Stimulated activated memory B cell treated with anti-CD40 and anti-IgM and Interleukin-4, amounts not matched to agents 10 μg/mL and 1 μg/mL and 100 μg/mL, for 72 hours (primary cell): ENCODE measurements around the gene DPH1.

ENCODE experiments used
- ATAC-seq: fragments of 150-1000 bp; cut with Tn5 transposase; 2 replicates; pipeline ENCODE4 v1.10.0; 2021
- H3K27ac Mint-ChIP-seq: one replicate; pipeline ENCODE4 v1.8.0; 2022; ENCODE audit warnings: mild to moderate bottlenecking, mixed read lengths
- H3K27me3 Mint-ChIP-seq: one replicate; pipeline ENCODE4 v1.8.0; 2022; ENCODE audit warnings: mixed read lengths
- H3K36me3 Mint-ChIP-seq: one replicate; pipeline ENCODE4 v1.8.0; 2022; ENCODE audit warnings: mixed read lengths
- H3K4me1 Mint-ChIP-seq: one replicate; pipeline ENCODE4 v1.8.0; 2022; ENCODE audit warnings: mixed read lengths
- H3K4me3 Mint-ChIP-seq: one replicate; pipeline ENCODE4 v1.8.0; 2022; ENCODE audit warnings: mild to moderate bottlenecking, moderate library complexity, mixed read lengths
- H3K9me3 Mint-ChIP-seq: one replicate; pipeline ENCODE4 v1.8.0; 2022; ENCODE audit warnings: mixed read lengths

Gene DPH1

DNA sequence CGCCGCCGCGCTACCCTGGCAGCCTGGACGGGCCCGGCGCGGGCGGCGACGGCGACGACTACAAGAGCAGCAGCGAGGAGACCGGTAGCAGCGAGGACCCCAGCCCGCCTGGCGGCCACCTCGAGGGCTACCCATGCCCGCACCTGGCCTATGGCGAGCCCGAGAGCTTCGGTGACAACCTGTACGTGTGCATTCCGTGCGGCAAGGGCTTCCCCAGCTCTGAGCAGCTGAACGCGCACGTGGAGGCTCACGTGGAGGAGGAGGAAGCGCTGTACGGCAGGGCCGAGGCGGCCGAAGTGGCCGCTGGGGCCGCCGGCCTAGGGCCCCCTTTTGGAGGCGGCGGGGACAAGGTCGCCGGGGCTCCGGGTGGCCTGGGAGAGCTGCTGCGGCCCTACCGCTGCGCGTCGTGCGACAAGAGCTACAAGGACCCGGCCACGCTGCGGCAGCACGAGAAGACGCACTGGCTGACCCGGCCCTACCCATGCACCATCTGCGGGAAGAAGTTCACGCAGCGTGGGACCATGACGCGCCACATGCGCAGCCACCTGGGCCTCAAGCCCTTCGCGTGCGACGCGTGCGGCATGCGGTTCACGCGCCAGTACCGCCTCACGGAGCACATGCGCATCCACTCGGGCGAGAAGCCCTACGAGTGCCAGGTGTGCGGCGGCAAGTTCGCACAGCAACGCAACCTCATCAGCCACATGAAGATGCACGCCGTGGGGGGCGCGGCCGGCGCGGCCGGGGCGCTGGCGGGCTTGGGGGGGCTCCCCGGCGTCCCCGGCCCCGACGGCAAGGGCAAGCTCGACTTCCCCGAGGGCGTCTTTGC lies 28.0 kb downstream of the DPH1 start:
- H3K27me3 Mint-ChIP-seq = peaks cover 11% of the 10 kb centered on the region
- peaks cover 28% of the 10 kb centered on the region for H3K36me3 Mint-ChIP-seq
- H3K4me1 Mint-ChIP-seq = peaks cover 39% of the 10 kb centered on the region
- ATAC-seq = no peak
- H3K27ac Mint-ChIP-seq = peak overlapping the region; percentile 58
- no peaks in the 10 kb centered on the region for H3K9me3 Mint-ChIP-seq
- H3K4me3 Mint-ChIP-seq = peak overlapping the region; percentile 26

DNA sequence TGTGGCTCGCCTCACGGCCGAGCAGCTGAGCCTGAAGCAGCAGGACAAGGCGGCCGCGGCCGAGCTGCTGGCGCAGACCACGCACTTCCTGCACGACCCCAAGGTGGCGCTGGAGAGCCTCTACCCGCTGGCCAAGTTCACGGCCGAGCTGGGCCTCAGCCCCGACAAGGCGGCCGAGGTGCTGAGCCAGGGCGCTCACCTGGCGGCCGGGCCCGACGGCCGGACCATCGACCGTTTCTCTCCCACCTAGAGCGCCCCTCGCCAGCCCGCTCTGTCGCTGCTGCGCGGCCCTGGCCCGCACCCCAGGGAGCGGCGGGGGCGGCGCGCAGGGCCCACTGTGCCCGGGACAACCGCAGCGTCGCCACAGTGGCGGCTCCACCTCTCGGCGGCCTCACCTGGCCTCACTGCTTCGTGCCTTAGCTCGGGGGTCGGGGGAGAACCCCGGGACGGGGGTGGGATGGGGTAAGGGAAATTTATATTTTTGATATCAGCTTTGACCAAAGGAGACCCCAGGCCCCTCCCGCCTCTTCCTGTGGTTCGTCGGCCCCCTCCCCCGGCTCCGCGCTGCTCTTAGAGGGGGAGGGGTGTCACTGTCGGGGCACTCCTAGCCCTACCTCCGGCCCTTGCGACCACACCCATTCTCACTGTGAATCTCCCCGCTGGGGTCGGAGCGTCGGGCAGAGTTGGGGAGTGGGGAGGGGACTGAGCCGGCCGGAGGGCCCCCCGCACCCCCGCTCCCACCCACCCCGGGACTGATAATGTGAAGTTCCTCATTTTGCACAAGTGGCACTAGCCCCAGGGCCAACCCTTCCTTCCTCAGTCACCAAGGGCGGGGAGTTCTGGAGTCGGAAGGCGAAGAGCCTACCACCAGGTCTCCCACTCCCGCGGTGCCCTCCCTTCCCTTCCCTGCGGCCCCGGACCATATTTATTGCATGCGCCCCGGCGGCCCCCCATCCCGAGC lies 28.9 kb downstream of the DPH1 start:
- Mint-ChIP-seq H3K4me1 (peaks cover 38% of the 10 kb centered on the region), H3K27me3 (peaks cover 11% of the 10 kb centered on the region), H3K4me3 (peak overlapping the region; percentile 60), H3K36me3 (peaks cover 35% of the 10 kb centered on the region), H3K9me3 (no peaks in the 10 kb centered on the region), H3K27ac (peak overlapping the region; percentile 65)
- ATAC-seq = peak; percentile 37

- H3K4me1 Mint-ChIP-seq = peaks cover 42% of the 10 kb centered on the region
- H3K27me3 Mint-ChIP-seq = peaks cover 11% of the 10 kb centered on the region
- peaks cover 40% of the 10 kb centered on the region for H3K36me3 Mint-ChIP-seq
- no peak for ATAC-seq
- peak overlapping the region; percentile 65 for H3K27ac Mint-ChIP-seq
- peak overlapping the region; percentile 60 for H3K4me3 Mint-ChIP-seq
- H3K9me3 Mint-ChIP-seq = no peaks in the 10 kb centered on the region
Observed at GRCh38 chr17:2059547-2060384, 29.8 kb downstream of the DPH1 start.

GRCh38 chr17:2060385-2060658 lies 30.4 kb downstream of the DPH1 start:
- no peak for ATAC-seq
- Mint-ChIP-seq H3K4me1 (peaks cover 47% of the 10 kb centered on the region), H3K36me3 (peaks cover 44% of the 10 kb centered on the region), H3K27ac (peak overlapping the region; percentile 25), H3K4me3 (no peak overlapping the region), H3K9me3 (no peaks in the 10 kb centered on the region), H3K27me3 (peaks cover 11% of the 10 kb centered on the region)

GRCh38 chr17:2060681-2061440 lies 30.9 kb downstream of the DPH1 start:
- no peak for ATAC-seq
- Mint-ChIP-seq H3K9me3 (no peaks in the 10 kb centered on the region), H3K27me3 (peaks cover 11% of the 10 kb centered on the region), H3K4me3 (no peak overlapping the region), H3K4me1 (peaks cover 52% of the 10 kb centered on the region), H3K36me3 (peaks cover 50% of the 10 kb centered on the region), H3K27ac (peak overlapping the region; percentile 25)

- peaks cover 11% of the 10 kb centered on the region for H3K27me3 Mint-ChIP-seq
- H3K4me3 Mint-ChIP-seq = no peak overlapping the region
- H3K27ac Mint-ChIP-seq = no peak overlapping the region
- peaks cover 58% of the 10 kb centered on the region for H3K4me1 Mint-ChIP-seq
- H3K36me3 Mint-ChIP-seq = peaks cover 56% of the 10 kb centered on the region
- ATAC-seq = no peak
- no peaks in the 10 kb centered on the region for H3K9me3 Mint-ChIP-seq
Observed at GRCh38 chr17:2061441-2061958, 31.5 kb downstream of the DPH1 start.

- H3K4me1 Mint-ChIP-seq = peaks cover 58% of the 10 kb centered on the region
- peaks cover 63% of the 10 kb centered on the region for H3K36me3 Mint-ChIP-seq
- ATAC-seq = no peak
- H3K4me3 Mint-ChIP-seq = no peak overlapping the region
- H3K27ac Mint-ChIP-seq = peak overlapping the region; percentile 84
- peaks cover 11% of the 10 kb centered on the region for H3K27me3 Mint-ChIP-seq
- no peaks in the 10 kb centered on the region for H3K9me3 Mint-ChIP-seq
Observed at GRCh38 chr17:2062571-2063183, 32.7 kb downstream of the DPH1 start.

DNA sequence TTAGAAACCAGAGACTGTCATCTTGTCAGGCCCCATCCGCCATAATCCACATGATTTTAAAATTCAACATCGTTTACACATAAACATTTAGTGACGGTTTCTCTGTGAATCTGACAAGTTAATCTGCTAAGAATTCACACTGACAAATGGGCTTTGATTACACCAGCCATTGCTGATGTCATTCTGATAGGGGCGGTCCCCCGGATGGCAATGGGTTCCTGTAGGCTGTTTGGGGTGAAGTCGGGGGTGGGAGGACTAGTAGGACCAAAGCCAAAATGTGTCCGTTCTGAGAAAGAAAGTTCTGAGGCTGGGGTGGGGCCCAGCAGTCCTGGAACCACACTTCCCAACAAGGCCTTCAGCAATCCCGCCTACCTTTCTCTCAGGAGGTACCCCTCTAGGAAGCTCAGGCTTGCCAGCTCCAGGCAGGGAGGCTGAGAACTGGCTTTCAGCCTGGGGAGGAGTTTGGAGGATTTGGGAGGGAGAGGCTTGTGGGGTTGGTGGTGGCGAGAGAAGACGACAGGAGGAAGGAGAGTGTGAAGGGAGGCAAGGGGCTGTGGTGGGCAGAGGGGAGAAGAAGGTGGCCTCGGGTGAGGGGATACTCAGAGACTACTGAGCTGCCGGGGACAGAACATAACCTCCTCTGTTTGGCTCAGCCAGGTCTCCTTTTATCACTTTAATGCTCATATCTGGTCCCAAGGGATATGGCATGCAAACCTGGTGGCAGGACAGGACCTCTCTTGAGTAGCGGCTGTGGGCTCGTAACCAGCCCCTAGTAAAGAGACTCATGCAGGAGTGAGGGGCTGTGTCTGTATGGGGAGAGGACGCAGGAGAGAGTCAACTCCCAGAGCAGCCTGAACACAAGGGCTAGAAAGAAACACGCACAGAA lies 33.6 kb downstream of the DPH1 start:
- H3K4me3 Mint-ChIP-seq = peak overlapping the region; percentile 40
- peaks cover 59% of the 10 kb centered on the region for H3K4me1 Mint-ChIP-seq
- H3K27me3 Mint-ChIP-seq = peaks cover 11% of the 10 kb centered on the region
- no peaks in the 10 kb centered on the region for H3K9me3 Mint-ChIP-seq
- peaks cover 68% of the 10 kb centered on the region for H3K36me3 Mint-ChIP-seq
- H3K27ac Mint-ChIP-seq = peak overlapping the region; percentile 84
- ATAC-seq = peak; percentile 10

GRCh38 chr17:2064147-2064489 lies 34.2 kb downstream of the DPH1 start:
- peak; percentile 3 for ATAC-seq
- Mint-ChIP-seq H3K27ac (peak overlapping the region; percentile 84), H3K4me3 (peak overlapping the region; percentile 40), H3K4me1 (peaks cover 64% of the 10 kb centered on the region), H3K9me3 (no peaks in the 10 kb centered on the region), H3K36me3 (peaks cover 73% of the 10 kb centered on the region), H3K27me3 (peaks cover 11% of the 10 kb centered on the region)

DNA sequence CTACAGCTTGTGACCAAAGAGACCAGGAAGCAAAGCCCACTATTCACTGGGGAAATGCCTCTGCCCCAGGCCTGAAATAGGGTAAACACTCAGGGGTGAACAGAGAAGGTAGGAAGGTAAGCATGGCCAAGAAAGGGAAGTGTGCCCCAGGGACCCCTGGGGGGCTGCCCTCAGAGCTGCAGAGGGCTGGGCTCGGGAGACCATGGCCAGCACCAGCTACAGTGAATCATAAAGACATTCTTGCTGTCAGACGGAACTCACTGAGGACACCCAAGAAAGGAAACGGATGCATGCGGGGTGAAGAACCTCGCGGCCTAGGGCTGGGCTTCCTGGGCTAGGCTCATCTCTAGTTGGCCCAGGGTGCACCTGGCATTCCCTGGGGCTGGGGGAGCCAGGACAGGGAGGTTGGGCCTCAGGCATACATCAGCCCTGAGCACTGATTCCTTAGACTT lies 34.6 kb downstream of the DPH1 start:
- H3K36me3 Mint-ChIP-seq = peaks cover 74% of the 10 kb centered on the region
- peak overlapping the region; percentile 56 for H3K4me3 Mint-ChIP-seq
- no peaks in the 10 kb centered on the region for H3K9me3 Mint-ChIP-seq
- H3K4me1 Mint-ChIP-seq = peaks cover 64% of the 10 kb centered on the region
- peak overlapping the region; percentile 84 for H3K27ac Mint-ChIP-seq
- peak; percentile 89 for ATAC-seq
- H3K27me3 Mint-ChIP-seq = peaks cover 11% of the 10 kb centered on the region

- peak overlapping the region; percentile 84 for H3K27ac Mint-ChIP-seq
- ATAC-seq = peak; percentile 36
- peaks cover 64% of the 10 kb centered on the region for H3K4me1 Mint-ChIP-seq
- H3K4me3 Mint-ChIP-seq = peak overlapping the region; percentile 56
- H3K27me3 Mint-ChIP-seq = peaks cover 7% of the 10 kb centered on the region
- peaks cover 78% of the 10 kb centered on the region for H3K36me3 Mint-ChIP-seq
- no peaks in the 10 kb centered on the region for H3K9me3 Mint-ChIP-seq
Observed at GRCh38 chr17:2064980-2065785, 35.2 kb downstream of the DPH1 start.

GRCh38 chr17:2065949-2066400 lies 36.0 kb downstream of the DPH1 start:
- ATAC-seq = no peak
- H3K4me3 Mint-ChIP-seq = no peak overlapping the region
- H3K4me1 Mint-ChIP-seq = peaks cover 66% of the 10 kb centered on the region
- peaks cover 71% of the 10 kb centered on the region for H3K36me3 Mint-ChIP-seq
- no peaks in the 10 kb centered on the region for H3K27me3 Mint-ChIP-seq
- no peaks in the 10 kb centered on the region for H3K9me3 Mint-ChIP-seq
- no peak overlapping the region for H3K27ac Mint-ChIP-seq
